IMR-90 (cell line): Measurements from ENCODE around the gene UBQLN2. TPM values are rescaled to one million over a fixed set of nuclear protein-coding genes. Genes with fewer than 3 reads are reported as not detected.
A peak's percentile ranks its signal among the peaks of the same experiment; 100 is the strongest.

Experiments used
- ATAC-seq: fragments of 200-7000 bp; cut with Tn5 transposase; 2 replicates; pipeline ENCODE4 v1.9.1; 2020; ENCODE audit warnings: low read depth, mild to moderate bottlenecking, moderate library complexity
- BruUV-seq: library from RNA; stranded (reverse); fragments of 400-500 nt; replicated peaks from 2 replicates; lab custom pipeline; 2021; lab: Mats Ljungman, UMichigan
- CTCF ChIA-PET: fragments of 300-600 bp; formaldehyde crosslinking; extraction: SDS; loops from one replicate; lab custom pipeline; 2021; ENCODE audit warnings: antibody characterized with exemption; lab: Yijun Ruan, JAX
- POLR2A ChIA-PET: fragments of 300-600 bp; sonication (Branson Sonifier 250); formaldehyde crosslinking; loops from one replicate; lab custom pipeline; 2022; ENCODE audit warnings: antibody characterized with exemption; ENCODE audit not compliant: unreplicated experiment; lab: Charles Lee
- DNase-seq: peaks from one replicate; pipeline ENCODE4 v3.0.0; 2013
- H2AFZ ChIP-seq: replicated peaks from 2 replicates; pipeline ENCODE3; 2013; ENCODE audit warnings: low read length, mild to moderate bottlenecking; ENCODE audit not compliant: poor library complexity
- H2AK5ac ChIP-seq: 2 replicates; pipeline ENCODE4 v1.6.1; 2013; ENCODE audit warnings: low read depth, low read length, inconsistent platforms
- H2AK9ac ChIP-seq: replicated peaks from 2 replicates; pipeline ENCODE3; 2013; ENCODE audit warnings: mild to moderate bottlenecking, low read depth, low read length, moderate library complexity; ENCODE audit not compliant: poor library complexity
- H2BK120ac ChIP-seq: 2 replicates; pipeline ENCODE4 v1.6.1; 2013; ENCODE audit warnings: low read depth, low read length, inconsistent platforms
- H2BK15ac ChIP-seq: 3 replicates; pipeline ENCODE4 v1.6.1; 2013; ENCODE audit warnings: low read depth, low read length, inconsistent platforms
- H2BK20ac ChIP-seq: 2 replicates; pipeline ENCODE4 v1.6.1; 2013; ENCODE audit warnings: low read depth, mild to moderate bottlenecking, inconsistent platforms, low read length, moderate library complexity
- H2BK5ac ChIP-seq: 2 replicates; pipeline ENCODE4 v1.6.1; 2013; ENCODE audit warnings: mild to moderate bottlenecking, low read depth, low read length, inconsistent platforms; ENCODE audit not compliant: poor library complexity, severe bottlenecking
- H3K14ac ChIP-seq: replicated peaks from 2 replicates; pipeline ENCODE4 v1.6.1; 2013; ENCODE audit warnings: low read depth, low read length, inconsistent platforms
- H3K18ac ChIP-seq: 2 replicates; pipeline ENCODE4 v1.6.1; 2013; ENCODE audit warnings: low read depth, low read length, control low read depth
- H3K23ac ChIP-seq: 2 replicates; pipeline ENCODE4 v1.6.1; 2013; ENCODE audit warnings: low read depth, low read length, inconsistent platforms
- H3K27ac ChIP-seq: 2 replicates; pipeline ENCODE4 v1.5.1; 2013; ENCODE audit warnings: mild to moderate bottlenecking, control low read depth, low read length; ENCODE audit not compliant: insufficient read depth
- H3K27me3 ChIP-seq: 2 replicates; pipeline ENCODE4 v1.6.1; 2013; ENCODE audit warnings: low read length; ENCODE audit not compliant: control insufficient read depth, insufficient read depth
- H3K36me3 ChIP-seq: 2 replicates; pipeline ENCODE4 v1.6.1; 2013; ENCODE audit warnings: low read length, mixed read lengths; ENCODE audit not compliant: control insufficient read depth, insufficient read depth
- H3K4ac ChIP-seq: 2 replicates; pipeline ENCODE4 v1.6.1; 2013; ENCODE audit warnings: low read depth, low read length, inconsistent platforms
- H3K4me1 ChIP-seq: 2 replicates; pipeline ENCODE4 v1.6.1; 2013; ENCODE audit warnings: low read length, mixed read lengths; ENCODE audit not compliant: control insufficient read depth, insufficient read depth
- H3K4me2 ChIP-seq: 2 replicates; pipeline ENCODE4 v1.6.1; 2013; ENCODE audit warnings: low read depth, mild to moderate bottlenecking, control low read depth, low read length, moderate library complexity
- H3K4me3 ChIP-seq: 2 replicates; pipeline ENCODE4 v1.5.1; 2013; ENCODE audit warnings: low read depth, mild to moderate bottlenecking, control low read depth, low read length, moderate library complexity; ENCODE audit not compliant: insufficient read depth
- H3K56ac ChIP-seq: 2 replicates; pipeline ENCODE4 v1.6.1; 2013; ENCODE audit warnings: low read length, inconsistent platforms; ENCODE audit not compliant: insufficient read depth; ENCODE audit errors: extremely low read depth
- H3K79me1 ChIP-seq, 2 experiments: 2 replicates each; pipeline ENCODE4 v1.6.1; 2013; ENCODE audit warnings: low read length in 2 of 2, inconsistent platforms in 1 of 2, low read depth in 1 of 2
- H3K9ac ChIP-seq: 2 replicates; pipeline ENCODE4 v1.6.1; 2013; ENCODE audit warnings: low read depth, low read length, control low read depth
- H3K9me1 ChIP-seq: 2 replicates; pipeline ENCODE4 v1.6.1; 2013; ENCODE audit warnings: low read length, inconsistent platforms; ENCODE audit not compliant: insufficient read depth
- H3K9me3 ChIP-seq: 2 replicates; pipeline ENCODE4 v1.6.1; 2013; ENCODE audit warnings: low read length; ENCODE audit not compliant: control insufficient read depth, insufficient read depth
- H4K20me1 ChIP-seq: 2 replicates; pipeline ENCODE4 v1.6.1; 2013; ENCODE audit warnings: low read length, inconsistent platforms; ENCODE audit not compliant: insufficient read depth
- H4K5ac ChIP-seq: 2 replicates; pipeline ENCODE4 v1.6.1; 2013; ENCODE audit warnings: mild to moderate bottlenecking, low read depth, low read length, control low read depth
- H4K8ac ChIP-seq, 2 experiments: 2 replicates each; pipeline ENCODE4 v1.6.1; 2013; ENCODE audit warnings: low read depth in 2 of 2, low read length in 2 of 2, control low read depth in 1 of 2, inconsistent platforms in 1 of 2
- H4K91ac ChIP-seq: 2 replicates; pipeline ENCODE4 v1.6.1; 2013; ENCODE audit warnings: low read depth, low read length, inconsistent platforms; ENCODE audit not compliant: insufficient read depth
- CEBPB ChIP-seq: IDR thresholded peaks from 2 replicates; pipeline ENCODE4 v1.6.1; 2012; ENCODE audit warnings: low read depth, low read length, improper control_type of control experiment
- MAZ ChIP-seq: IDR thresholded peaks from 2 replicates; pipeline ENCODE4 v1.6.1; 2012; ENCODE audit warnings: low read depth, mild to moderate bottlenecking, low read length, improper control_type of control experiment, moderate library complexity, borderline replicate concordance
- POLR2A ChIP-seq: IDR thresholded peaks from 2 replicates; pipeline ENCODE4 v1.6.1; 2012; ENCODE audit warnings: mild to moderate bottlenecking, low read depth, low read length
- RCOR1 ChIP-seq: IDR thresholded peaks from 2 replicates; pipeline ENCODE4 v1.6.1; 2012; ENCODE audit warnings: mild to moderate bottlenecking, low read length, improper control_type of control experiment; ENCODE audit not compliant: insufficient replicate concordance
- whole genome bisulfite sequencing, 2 experiments: methylation state at CpG; one replicate each; pipeline versions ENCODE4 v1.1.5 to v1.1.7; 2013; ENCODE audit warnings: missing lambda C conversion rate in 2 of 2; ENCODE audit not compliant: insufficient read length in 1 of 2; ENCODE audit errors: extremely low coverage in 2 of 2; 5-methylcytosine and 5-hydroxymethylcytosine counted together
- dilution Hi-C: fragments of 300-500 bp; cut with HindIII; formaldehyde crosslinking; loops from one replicate; pipeline ENCODE4 v1.14.3; 2018; ENCODE audit warnings: low sequenced_read_pairs; ENCODE audit not compliant: unreplicated experiment
- in situ Hi-C: fragments of 300-500 bp; cut with MboI; formaldehyde crosslinking; loops from 3 replicates; pipeline ENCODE4 v1.14.3; 2019; ENCODE audit warnings: low sequenced_read_pairs, inconsistent platforms, mixed read lengths
- intact Hi-C: fragments of 100-400 bp; cut with micrococcal nuclease; formaldehyde crosslinking; loops from 2 replicates; pipeline ENCODE4 v1.10.0; 2022
- polyA plus RNA-seq, 3 experiments: library from polyadenylated mRNA; depleted of rRNA; stranded (reverse); fragments of >200 nt; gene quantifications; 2 replicates each; pipeline ENCODE4 v1.2.3, GENCODE V29; 2012; ENCODE audit warnings: low replicate concordance in 1 of 3
- total RNA-seq: library from RNA; depleted of rRNA; stranded (reverse); fragments of >200 nt; gene quantifications from 2 replicates; pipeline ENCODE4 v1.2.3, GENCODE V29; 2012

The UBQLN2 gene
- total and polyA plus RNA-seq, 2 of the 4 experiments (the other 2 are of a cell fraction), result 4.1 to 24.5 TPM

GRCh38 chrX:56600141-56600540 lies 36.7 kb downstream of the UBQLN2 start:
- intact Hi-C loops, result no loop called here
- no peak overlapping the region for H3K56ac ChIP-seq
- in situ Hi-C loops, result no loop called here
- H3K36me3 ChIP-seq, result no peaks in the 10 kb centered on the region
- ChIA-PET POLR2A (no interaction called here), CTCF (no interaction called here)
- no peak for TF ChIP-seq MAZ
- peak; percentile 70 for TF ChIP-seq CEBPB
- TF ChIP-seq RCOR1, result no peak
- no peak for TF ChIP-seq POLR2A
- H3K4me1 ChIP-seq, result no peaks in the 10 kb centered on the region
- H2BK5ac ChIP-seq, result no peak overlapping the region
- no peak overlapping the region for H3K14ac ChIP-seq
- dilution Hi-C loops, result no loop called here
- no TSS peak for BruUV-seq
- ATAC-seq, result no peak
- H4K8ac ChIP-seq, result no peak overlapping the region
- no peaks in the 10 kb centered on the region for H4K20me1 ChIP-seq
- H3K4ac ChIP-seq, result no peak overlapping the region
- DNase-seq, result peak; percentile 2
- H2AFZ ChIP-seq, result no peak overlapping the region
- H3K9ac ChIP-seq, result no peak overlapping the region
- no peak overlapping the region for H3K18ac ChIP-seq
- no peaks in the 10 kb centered on the region for H3K9me1 ChIP-seq
- H2BK120ac ChIP-seq, result no peak overlapping the region
- H2BK20ac ChIP-seq, result no peak overlapping the region
- H2AK9ac ChIP-seq, result no peak overlapping the region
- no peak overlapping the region for H3K4me3 ChIP-seq
- H2BK15ac ChIP-seq, result no peak overlapping the region
- H3K4me2 ChIP-seq, result no peak overlapping the region
- no peak overlapping the region for H4K91ac ChIP-seq
- H3K79me1 ChIP-seq, result no peaks in the 10 kb centered on the region
- no peak overlapping the region for H4K5ac ChIP-seq
- WGBS, 2 experiments, result no CpG with 5 or more reads among the region's 2 CpGs
- H3K23ac ChIP-seq, result no peak overlapping the region
- peaks cover 2% of the 10 kb centered on the region; the same call in 1 of the 2 replicates for H3K27me3 ChIP-seq
- H2AK5ac ChIP-seq, result no peak overlapping the region
- no peak overlapping the region for H3K27ac ChIP-seq
- H3K9me3 ChIP-seq, result no peaks in the 10 kb centered on the region
